GM12878 (cell line): Measurements from ENCODE around the gene DYNC2LI1. TPM values are rescaled to one million over a fixed set of nuclear protein-coding genes. Genes with fewer than 3 reads are reported as not detected.
A peak's percentile ranks its signal among the peaks of the same experiment; 100 is the strongest.

Experiments used
- ATAC-seq: fragments of 200-7000 bp; cut with Tn5 transposase; 3 replicates; pipeline ENCODE4 v1.9.1; 2020; ENCODE audit warnings: mild to moderate bottlenecking, moderate library complexity
- BruUV-seq: library from RNA; stranded (reverse); fragments of 400-500 nt; replicated peaks from 2 replicates; lab custom pipeline; 2021; lab: Mats Ljungman, UMichigan
- CTCF ChIA-PET: fragments of 300-600 bp; sonication (Branson Sonifier 250); formaldehyde crosslinking; extraction: SDS; loops from one replicate; lab custom pipeline; 2021; ENCODE audit warnings: inconsistent platforms; lab: Yijun Ruan, JAX
- POLR2A ChIA-PET: fragments of 350-600 bp; formaldehyde crosslinking; extraction: SDS; loops from one replicate; lab custom pipeline; 2021; ENCODE audit warnings: inconsistent platforms; lab: Charles Lee
- RAD21 ChIA-PET: fragments of 300-600 bp; sonication (Branson Sonifier 250); formaldehyde crosslinking; loops from one replicate; lab custom pipeline; 2023; ENCODE audit warnings: antibody characterized with exemption; ENCODE audit not compliant: unreplicated experiment; lab: Charles Lee
- SMC1A ChIA-PET: fragments of 300-600 bp; sonication (Branson Sonifier 250); formaldehyde crosslinking; loops from one replicate; lab custom pipeline; 2023; ENCODE audit not compliant: unreplicated experiment, uncharacterized antibody; lab: Charles Lee
- DNase-seq: peaks from one replicate; pipeline ENCODE4 v3.0.0-alpha.2; 2011; ENCODE audit warnings: low read depth, low spot score
- FAIRE-seq: peaks from 3 replicates; lab custom pipeline; 2011; peaks lifted over from hg19 to GRCh38; lab: Jason Lieb, UNC
- H2AFZ ChIP-seq: 2 replicates; pipeline ENCODE4 v1.6.0; 2011; ENCODE audit warnings: low read depth, low read length, control low read depth; ENCODE audit not compliant: control insufficient read depth
- H3K27ac ChIP-seq: 2 replicates; pipeline ENCODE4 v1.5.1; 2011; ENCODE audit warnings: control low read depth; ENCODE audit not compliant: control insufficient read depth, insufficient read depth
- H3K27me3 ChIP-seq, 2 experiments: replicated peaks in 1 of 2; 2 replicates each; pipeline versions ENCODE4 v1.6.0 to v1.6.1; 2011; ENCODE audit warnings: low read length in 1 of 2; ENCODE audit not compliant: control insufficient read depth in 2 of 2, insufficient read depth in 2 of 2
- H3K36me3 ChIP-seq, 2 experiments: 2 replicates each; pipeline ENCODE4 v1.5.1; 2011; ENCODE audit warnings: low read length in 1 of 2; ENCODE audit not compliant: control insufficient read depth in 2 of 2, insufficient read depth in 2 of 2
- H3K4me1 ChIP-seq: 2 replicates; pipeline ENCODE4 v1.6.1; 2011; ENCODE audit warnings: mild to moderate bottlenecking, low read length, moderate library complexity, mixed read lengths; ENCODE audit not compliant: control insufficient read depth, insufficient read depth
- H3K4me2 ChIP-seq: 2 replicates; pipeline ENCODE4 v1.6.0; 2011; ENCODE audit warnings: control low read depth; ENCODE audit not compliant: control insufficient read depth, insufficient read depth
- H3K4me3 ChIP-seq: fragments of 200-600 bp; sonication (generic); 2 replicates; pipeline ENCODE4 v1.5.1; 2016
- H3K79me2 ChIP-seq: 2 replicates; pipeline ENCODE4 v1.6.0; 2011; ENCODE audit warnings: low read length; ENCODE audit not compliant: control insufficient read depth, insufficient read depth
- H3K9ac ChIP-seq: 2 replicates; pipeline ENCODE4 v1.8.0; 2011; ENCODE audit warnings: low read length, control low read depth, mixed read lengths; ENCODE audit not compliant: control insufficient read depth, insufficient read depth
- H3K9me3 ChIP-seq: replicated peaks from 3 replicates; pipeline ENCODE4 v1.5.1; 2011; ENCODE audit warnings: mild to moderate bottlenecking, low read length; ENCODE audit not compliant: control insufficient read depth, insufficient read depth
- H4K20me1 ChIP-seq: 2 replicates; pipeline ENCODE4 v1.6.0; 2011; ENCODE audit not compliant: control insufficient read depth, insufficient read depth
- ATF7 ChIP-seq: fragments of 450-650 bp; IDR thresholded peaks from 2 replicates; pipeline ENCODE4 v1.6.1; 2016; ENCODE audit warnings: low read depth, mild to moderate bottlenecking
- CHD2 ChIP-seq: IDR thresholded peaks from 2 replicates; pipeline ENCODE4 v1.6.1; 2011; ENCODE audit warnings: low read depth, low read length, improper control_type of control experiment, borderline replicate concordance
- HCFC1 ChIP-seq: fragments of 150-350 bp; IDR thresholded peaks from 2 replicates; pipeline ENCODE4 v1.6.1; 2014; ENCODE audit warnings: low read length
- JUNB ChIP-seq: IDR thresholded peaks from 2 replicates; pipeline ENCODE4 v1.6.1; 2016; ENCODE audit warnings: antibody characterized with exemption, mild to moderate bottlenecking
- MYC ChIP-seq: IDR thresholded peaks from 2 replicates; pipeline ENCODE4 v1.6.1; 2011; ENCODE audit warnings: mild to moderate bottlenecking, low read length, moderate library complexity, inconsistent platforms; ENCODE audit not compliant: insufficient read depth, insufficient replicate concordance, insufficient read length, severe bottlenecking
- TCF3 ChIP-seq: IDR thresholded peaks from 2 replicates; pipeline ENCODE4 v1.6.1; 2012; ENCODE audit warnings: low read depth, mild to moderate bottlenecking, low read length, borderline replicate concordance; ENCODE audit not compliant: insufficient read depth
- WGBS: methylation state at CpG from one replicate; pipeline ENCODE4 v1.1.6; 2016; ENCODE audit warnings: low lambda C conversion rate; ENCODE audit not compliant: insufficient replicate concordance, insufficient coverage; ENCODE audit errors: missing lambda C conversion rate; 5-methylcytosine and 5-hydroxymethylcytosine counted together
- in situ Hi-C: fragments of 300-500 bp; cut with MboI; formaldehyde crosslinking; loops from 9 replicates; pipeline ENCODE4 v1.14.3; 2018; ENCODE audit warnings: mixed read lengths
- intact Hi-C: fragments of 100-400 bp; cut with micrococcal nuclease; formaldehyde crosslinking; loops from one replicate; pipeline ENCODE4 v1.14.2; 2022; ENCODE audit not compliant: unreplicated experiment
- polyA plus RNA-seq, 11 experiments: library from polyadenylated mRNA; depleted of rRNA in 4 of 11; unstranded in 6 of 11; stranded (reverse) in 5 of 11; fragments of >200 nt; fragmentation: Nextera tagmentation in 4 of 11; fragmentation: Illumina TruSeq in 1 of 11; extraction: Ambion mirVana in 4 of 11; extraction: Trizol in 1 of 11; gene quantifications; 1 replicate in 1 of 11; 2 replicates in 10 of 11; pipeline versions ENCODE4 v1.2.1 to v1.2.3, GENCODE V29; 2011 to 2016; ENCODE audit warnings: inconsistent platforms in 2 of 11, missing spikeins in 2 of 11, low read depth in 1 of 11
- total RNA-seq, 4 experiments: library from RNA; depleted of rRNA in 3 of 4; stranded (reverse); fragments of >200 nt in 3 of 4; fragmentation: Illumina TruSeq in 1 of 4; extraction: Trizol in 1 of 4; gene quantifications; 2 replicates each; pipeline versions ENCODE4 v1.2.1 to v1.2.3, GENCODE V29; 2013 to 2021

Gene DYNC2LI1
- total and polyA plus RNA-seq, 10 of the 15 experiments (the other 5 are each of a cell fraction or from before 2014, with no cell fraction given), result 9.5 to 27.3 (median 19.3) TPM

GRCh38 chr2:43776324-43776723 lies 2.5 kb downstream of the DYNC2LI1 start:
- Histone ChIP-seq H3K27me3 (no peaks in the 10 kb centered on the region), H3K27ac (no peak overlapping the region), H4K20me1 (no peaks in the 10 kb centered on the region), H3K4me3 (no peak overlapping the region), H3K36me3 (peaks cover 0 to 4% of the 10 kb centered on the region in 2 experiments; a peak in 1 of 4 replicates), H3K4me2 (no peak overlapping the region), H3K4me1 (no peaks in the 10 kb centered on the region), H3K9ac (no peak overlapping the region), H3K79me2 (no peaks in the 10 kb centered on the region), H3K9me3 (no peaks in the 10 kb centered on the region), H2AFZ (no peak overlapping the region)
- DNase-seq, result no peak
- no peak for ATAC-seq
- TF ChIP-seq CHD2, result no peak
- no peak for TF ChIP-seq MYC
- no peak for TF ChIP-seq HCFC1
- TF ChIP-seq JUNB, result peak; percentile 38
- in situ Hi-C loops, result no loop called here
- no peak for FAIRE-seq
- intact Hi-C loops, result no loop called here
- SMC1A ChIA-PET, result no interaction called here
- WGBS, result 58% methylated on average over 1 of the region's 1 CpG
- POLR2A ChIA-PET, result no interaction called here
- RAD21 ChIA-PET, result no interaction called here
- no TSS peak for BruUV-seq
- CTCF ChIA-PET, result no interaction called here

GRCh38 chr2:43777306-43777926 lies 3.6 kb downstream of the DYNC2LI1 start:
- H3K36me3 ChIP-seq, result peaks cover 0 to 4% of the 10 kb centered on the region in 2 experiments; a peak in 1 of 4 replicates
- 87% methylated on average over 8 of the region's 8 CpGs for WGBS
- no peak overlapping the region for H3K27ac ChIP-seq
- no peaks in the 10 kb centered on the region for H3K9me3 ChIP-seq
- no peaks in the 10 kb centered on the region for H3K4me1 ChIP-seq
- SMC1A ChIA-PET, result no interaction called here
- H4K20me1 ChIP-seq, result no peaks in the 10 kb centered on the region
- in situ Hi-C loops, result no loop called here
- no peak overlapping the region for H3K4me2 ChIP-seq
- POLR2A ChIA-PET, result no interaction called here
- no peak overlapping the region for H2AFZ ChIP-seq
- intact Hi-C loops, result no loop called here
- RAD21 ChIA-PET, result no interaction called here
- TF ChIP-seq TCF3 (no peak), ATF7 (no peak)
- DNase-seq, result no peak
- CTCF ChIA-PET, result interaction anchor here (0.7 kb wide), 1 partner anchor 803 kb away, joined by 3 read pairs; no protein-coding TSS in a partner anchor
- no peaks in the 10 kb centered on the region for H3K79me2 ChIP-seq
- no peak for FAIRE-seq
- no peak for ATAC-seq
- no peak overlapping the region for H3K4me3 ChIP-seq
- H3K27me3 ChIP-seq, result no peaks in the 10 kb centered on the region
- H3K9ac ChIP-seq, result no peak overlapping the region
- BruUV-seq, result no TSS peak
